Panc1 (cell line): ENCODE data around the gene C1orf116. TPM values are rescaled to one million over a fixed set of nuclear protein-coding genes. Genes with fewer than 3 reads are reported as not detected.

Source experiments
- ATAC-seq: fragments of 200-7000 bp; cut with Tn5 transposase; 2 replicates; pipeline ENCODE4 v1.9.1; 2020; ENCODE audit warnings: mild to moderate bottlenecking, moderate library complexity
- BruUV-seq: library from RNA; stranded (reverse); fragments of 400-500 nt; replicated peaks from 2 replicates; lab custom pipeline; 2021; lab: Mats Ljungman, UMichigan
- CTCF ChIA-PET: fragments of 300-600 bp; sonication (Branson Sonifier 250); formaldehyde crosslinking; loops from one replicate; lab custom pipeline; 2022; ENCODE audit warnings: antibody characterized with exemption; lab: Charles Lee
- POLR2A ChIA-PET: fragments of 300-600 bp; sonication (Branson Sonifier 250); formaldehyde crosslinking; loops from one replicate; lab custom pipeline; 2022; ENCODE audit warnings: antibody characterized with exemption; lab: Charles Lee
- DNase-seq: peaks from one replicate; pipeline ENCODE4 v3.0.0-alpha.2; 2010; ENCODE audit warnings: low read depth, low spot score
- H3K27ac ChIP-seq: 2 replicates; pipeline ENCODE4 v1.5.1; 2011; ENCODE audit warnings: mild to moderate bottlenecking, low read length, inconsistent platforms
- H3K27me3 ChIP-seq: fragments of 200-500 bp; sonication (Bioruptor generic); 2 replicates; pipeline ENCODE4 v1.6.0; 2014; ENCODE audit warnings: low read length, inconsistent platforms; ENCODE audit not compliant: control insufficient read depth, insufficient read depth
- H3K36me3 ChIP-seq: fragments of 200-500 bp; sonication (Bioruptor generic); 2 replicates; pipeline ENCODE4 v1.5.1; 2014; ENCODE audit warnings: inconsistent platforms, mild to moderate bottlenecking, low read length, moderate library complexity; ENCODE audit not compliant: control insufficient read depth, insufficient read depth
- H3K4me1 ChIP-seq: 2 replicates; pipeline ENCODE4 v1.5.1; 2011; ENCODE audit warnings: inconsistent platforms, mild to moderate bottlenecking, low read length, moderate library complexity; ENCODE audit not compliant: control insufficient read depth, insufficient read depth
- H3K4me3 ChIP-seq, 2 experiments: 2 replicates each; pipeline ENCODE4 v1.5.1; 2011 to 2012; ENCODE audit warnings: low read depth in 2 of 2, low read length in 2 of 2, mild to moderate bottlenecking in 2 of 2, inconsistent platforms in 1 of 2, moderate library complexity in 1 of 2
- H3K9me3 ChIP-seq: fragments of 200-500 bp; sonication (Bioruptor generic); 2 replicates; pipeline ENCODE4 v1.5.1; 2014; ENCODE audit warnings: low read depth, mild to moderate bottlenecking, inconsistent platforms, low read length, moderate library complexity; ENCODE audit not compliant: control insufficient read depth, insufficient read depth
- CTCF ChIP-seq: fragments of 450-650 bp; IDR thresholded peaks from 2 replicates; pipeline ENCODE4 v1.5.1; 2017; ENCODE audit warnings: mild to moderate bottlenecking
- POLR2AphosphoS5 ChIP-seq: IDR thresholded peaks from 2 replicates; pipeline ENCODE4 v1.6.1; 2012; ENCODE audit warnings: mild to moderate bottlenecking, low read depth, low read length, moderate library complexity
- REST ChIP-seq, 2 experiments: IDR thresholded peaks; 2 replicates each; pipeline ENCODE4 v1.6.1; 2011 to 2012; ENCODE audit warnings: low read depth in 2 of 2, control low read depth in 1 of 2, low read length in 1 of 2, mild to moderate bottlenecking in 1 of 2, moderate library complexity in 1 of 2; ENCODE audit not compliant: insufficient read depth in 1 of 2
- SIN3A ChIP-seq: IDR thresholded peaks from 2 replicates; pipeline ENCODE4 v1.6.1; 2012; ENCODE audit warnings: low read depth, mild to moderate bottlenecking, low read length, moderate library complexity, borderline replicate concordance; ENCODE audit not compliant: insufficient read depth
- TCF7L2 ChIP-seq: IDR thresholded peaks from 2 replicates; pipeline ENCODE4 v1.6.1; 2011; ENCODE audit warnings: mild to moderate bottlenecking, low read depth, low read length, inconsistent platforms
- in situ Hi-C: cut with HindIII; loops from 2 replicates; pipeline ENCODE4 v1.10.0; 2016; ENCODE audit warnings: low sequenced_read_pairs, low pct_unique_long_range_greater_than_20kb
- intact Hi-C: fragments of 100-400 bp; cut with micrococcal nuclease; formaldehyde crosslinking; loops from one replicate; pipeline ENCODE4 v1.10.0; 2022; ENCODE audit not compliant: unreplicated experiment
- total RNA-seq: library from RNA; stranded (reverse); gene quantifications from one replicate; pipeline ENCODE4 v1.2.1, GENCODE V29; 2021; ENCODE audit not compliant: unreplicated experiment

C1orf116 gene
- total RNA-seq, 1 experiment from 2014 or later, result 0.08 TPM

- H3K9me3 ChIP-seq, result no peaks in the 10 kb centered on the region
- in situ Hi-C loops, result no loop called here
- H3K27me3 ChIP-seq, result no peaks in the 10 kb centered on the region
- H3K36me3 ChIP-seq, result peaks cover 2% of the 10 kb centered on the region; the same call in 1 of the 2 replicates
- intact Hi-C loops, result no loop called here
- BruUV-seq, result no TSS peak
- DNase-seq, result no peak
- ChIA-PET CTCF (no interaction called here), POLR2A (no interaction called here)
- no peak overlapping the region for H3K27ac ChIP-seq
- 0 out of 2 replicates have a peak, but pooled peaks cover 2% of the 10 kb centered on the region for H3K4me1 ChIP-seq
- no peak overlapping the region for H3K4me3 ChIP-seq
- ATAC-seq, result no peak
- TF ChIP-seq TCF7L2, result no peak
- no peak for TF ChIP-seq SIN3A
- no peak for TF ChIP-seq CTCF
- no peak for TF ChIP-seq POLR2AphosphoS5
- TF ChIP-seq REST (IDR thresholded peaks at IDR 0.05; ENCODE audit: insufficient read depth in 1 of 2, low read depth in 2 of 2, low read length in 1 of 2), result no peak
These were observed 48.5 kb upstream of the C1orf116 start for GRCh38 chr1:207081088-207081487.

- Histone ChIP-seq H3K36me3 (peaks cover 2% of the 10 kb centered on the region; the same call in 1 of the 2 replicates), H3K4me3 (no peak overlapping the region), H3K9me3 (no peaks in the 10 kb centered on the region), H3K4me1 (0 out of 2 replicates have a peak, but pooled peaks cover 2% of the 10 kb centered on the region), H3K27ac (no peak overlapping the region), H3K27me3 (no peaks in the 10 kb centered on the region)
- in situ Hi-C loops (no loop called here), intact Hi-C loops (no loop called here)
- DNase-seq, result no peak
- ATAC-seq, result no peak
- ChIA-PET CTCF (no interaction called here), POLR2A (no interaction called here)
- TF ChIP-seq POLR2AphosphoS5 (no peak), TCF7L2 (no peak), SIN3A (no peak), CTCF (no peak), REST (IDR thresholded peaks at IDR 0.05; ENCODE audit: insufficient read depth in 1 of 2, low read depth in 2 of 2, low read length in 1 of 2) (no peak)
- no TSS peak for BruUV-seq
These were observed 47.2 kb upstream of the C1orf116 start for GRCh38 chr1:207079706-207080241.
